Islet of Langerhans (tissue), 1 donor: ENCODE results near the gene YARS1.

Experiments used
- FAIRE-seq: peaks from one replicate; lab custom pipeline; 2011; peaks lifted over from hg19 to GRCh38; lab: Jason Lieb, UNC

The YARS1 gene

DNA sequence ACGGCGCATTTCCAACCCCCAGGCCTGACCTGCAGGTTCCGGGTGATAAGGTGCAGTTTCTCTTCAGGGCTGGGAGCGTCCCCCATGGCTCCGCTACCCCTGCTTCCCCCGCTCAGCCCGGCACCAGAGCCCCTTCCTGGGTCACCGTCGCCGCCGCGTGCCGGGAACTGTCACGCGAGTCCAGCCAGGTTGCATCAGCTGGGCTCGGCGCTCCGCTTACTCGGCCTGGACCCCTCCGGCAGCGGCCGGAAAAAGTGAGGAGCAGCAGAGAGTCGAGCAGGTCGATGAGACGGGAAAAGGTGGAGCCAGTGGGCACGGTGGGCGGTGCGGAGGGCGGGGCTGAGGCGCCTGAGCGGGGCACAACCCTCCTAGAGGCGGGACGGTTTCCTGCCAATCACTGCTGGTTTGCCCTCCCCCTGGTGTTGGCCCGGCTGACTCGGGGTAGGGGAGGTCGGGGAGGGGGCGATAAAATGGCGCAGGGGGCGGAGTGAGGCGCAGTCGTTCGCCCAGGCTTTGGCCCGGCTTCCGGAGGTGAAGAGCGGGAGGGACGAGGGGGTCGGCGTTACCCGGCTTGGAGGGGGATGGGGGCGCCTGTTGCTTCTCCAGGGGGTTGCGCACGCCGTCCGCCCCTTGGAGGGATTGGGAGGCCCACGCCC is at the start of gene YARS1, which contains the start of gene S100PBP:
Gene YARS1, minus strand, starts transcription at position 200 of the 656 bp plus-strand sequence. Its CDS starts 114 bp downstream, at position 86.
Gene S100PBP, plus strand, starts transcription at position 495 of the 656 bp plus-strand sequence. CDS start 8,447 bp downstream, outside the sequence.
- FAIRE-seq, result no peak

DNA sequence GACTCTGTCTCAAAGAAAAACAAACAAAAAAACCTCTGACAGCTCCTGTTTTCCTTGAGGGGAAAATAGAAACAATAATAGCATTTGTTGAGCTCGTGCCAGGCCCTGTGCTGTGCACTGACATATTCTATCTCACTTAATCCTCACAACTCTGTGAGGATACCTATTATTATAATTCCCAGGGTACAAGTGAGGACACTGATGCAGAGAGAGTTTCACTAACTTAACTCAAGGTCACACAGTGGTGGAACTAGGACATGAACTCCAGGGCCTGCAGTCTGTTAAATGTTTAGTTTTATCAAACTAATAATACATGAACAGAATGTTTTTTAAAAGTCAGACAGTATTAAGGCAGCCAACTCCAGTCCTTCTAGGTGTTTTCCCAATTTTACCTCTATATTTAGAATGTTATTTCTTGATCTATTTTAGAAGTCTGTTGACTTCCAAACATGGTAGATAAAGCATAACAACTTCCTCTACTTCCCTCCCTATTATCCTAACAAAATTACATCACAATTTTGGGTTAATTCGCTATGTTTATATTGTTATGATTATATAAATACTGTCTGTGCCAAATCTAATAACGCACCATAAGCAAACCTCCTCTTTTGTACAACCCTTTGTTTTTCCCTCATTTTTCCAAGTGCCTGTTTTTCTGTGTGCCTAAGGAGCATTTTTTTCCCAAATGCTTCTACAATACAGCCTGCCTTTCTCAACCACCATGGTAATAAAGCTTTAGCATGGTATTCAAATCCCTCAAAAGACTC is 48.7 kb upstream of the YARS1 start:
- FAIRE-seq, result no peak

DNA sequence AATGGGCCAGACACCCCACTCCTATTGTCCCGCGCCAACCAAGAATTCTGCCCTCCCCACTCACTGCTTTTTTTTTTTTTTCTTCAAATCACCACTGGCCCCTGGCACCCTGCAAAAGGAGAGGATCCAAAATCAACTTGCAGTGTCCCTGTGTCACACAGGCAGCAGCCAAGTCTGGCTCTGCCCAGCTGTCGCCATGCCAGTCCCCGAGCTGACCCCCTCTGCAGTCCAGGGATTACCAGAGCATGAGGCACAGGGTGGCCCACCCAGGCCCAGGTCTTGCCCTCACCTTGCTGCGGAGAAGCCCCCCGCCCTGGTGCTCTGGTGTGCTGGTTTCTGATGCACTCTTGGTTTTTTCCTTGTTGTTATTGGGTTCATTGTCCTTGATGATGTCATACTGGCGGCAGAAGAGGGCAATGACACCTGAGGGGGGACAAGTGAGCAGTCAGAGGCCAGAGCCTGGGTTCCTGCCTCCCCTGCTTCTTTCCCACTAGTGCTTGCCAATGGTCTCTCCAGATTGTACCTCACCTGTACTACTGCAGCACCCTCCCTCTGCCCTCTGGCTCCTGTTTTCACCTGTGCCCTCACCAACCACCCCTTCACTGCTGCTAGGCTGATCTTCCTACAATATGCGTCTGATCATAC is 47.3 kb upstream of the YARS1 start:
- FAIRE-seq, result no peak

DNA sequence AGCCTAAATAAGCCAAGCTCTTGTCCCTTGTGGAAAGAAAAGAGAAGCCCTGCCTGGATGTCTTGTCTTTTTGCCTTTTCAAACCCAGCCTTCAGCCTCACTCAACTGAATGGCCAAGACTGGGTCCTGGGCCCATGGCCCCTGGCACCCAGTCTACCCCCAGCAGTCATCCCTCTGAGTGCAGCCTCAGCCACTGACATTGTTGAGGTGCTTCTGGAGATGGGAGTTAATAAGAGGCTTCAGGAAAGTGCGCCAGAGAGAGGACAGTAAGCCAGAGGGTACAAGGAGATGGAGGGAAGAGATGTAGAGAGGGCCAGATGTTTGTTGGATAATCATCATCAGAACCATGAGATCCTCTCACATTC is 46.7 kb upstream of the YARS1 start:
- FAIRE-seq, result no peak

DNA sequence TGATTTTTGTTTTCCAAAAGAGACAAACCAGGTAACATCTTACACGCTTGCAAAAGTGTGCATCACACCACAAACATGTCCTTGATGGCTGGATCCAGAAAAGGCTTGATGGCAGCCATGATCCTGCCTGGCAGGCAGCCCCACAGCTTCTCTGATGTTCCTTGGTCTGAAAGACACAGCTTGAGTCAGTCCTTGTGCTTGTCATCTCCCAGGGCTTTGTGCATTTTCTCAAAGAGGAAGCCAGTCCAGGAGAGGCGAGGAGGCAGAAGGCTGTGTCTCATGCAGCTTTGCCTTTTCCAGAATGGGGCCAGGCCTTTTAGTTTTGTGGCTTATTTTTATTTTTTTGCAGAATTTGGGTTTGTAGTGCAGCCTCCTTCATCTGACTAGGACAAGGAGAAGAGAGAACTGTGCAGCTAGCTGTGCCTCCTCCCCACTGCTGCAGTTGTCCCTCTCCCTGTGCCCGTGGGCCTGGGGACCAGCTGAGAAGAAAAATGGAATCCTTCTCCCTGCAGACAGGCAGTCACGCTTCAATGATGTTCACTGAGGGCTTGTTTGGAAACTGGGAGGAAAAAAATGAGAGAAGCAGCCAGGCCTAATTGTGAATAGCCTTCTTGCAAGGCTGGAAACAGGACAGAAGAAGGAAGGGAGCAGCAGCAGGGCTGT is 46.2 kb upstream of the YARS1 start:
- FAIRE-seq, result no peak

DNA sequence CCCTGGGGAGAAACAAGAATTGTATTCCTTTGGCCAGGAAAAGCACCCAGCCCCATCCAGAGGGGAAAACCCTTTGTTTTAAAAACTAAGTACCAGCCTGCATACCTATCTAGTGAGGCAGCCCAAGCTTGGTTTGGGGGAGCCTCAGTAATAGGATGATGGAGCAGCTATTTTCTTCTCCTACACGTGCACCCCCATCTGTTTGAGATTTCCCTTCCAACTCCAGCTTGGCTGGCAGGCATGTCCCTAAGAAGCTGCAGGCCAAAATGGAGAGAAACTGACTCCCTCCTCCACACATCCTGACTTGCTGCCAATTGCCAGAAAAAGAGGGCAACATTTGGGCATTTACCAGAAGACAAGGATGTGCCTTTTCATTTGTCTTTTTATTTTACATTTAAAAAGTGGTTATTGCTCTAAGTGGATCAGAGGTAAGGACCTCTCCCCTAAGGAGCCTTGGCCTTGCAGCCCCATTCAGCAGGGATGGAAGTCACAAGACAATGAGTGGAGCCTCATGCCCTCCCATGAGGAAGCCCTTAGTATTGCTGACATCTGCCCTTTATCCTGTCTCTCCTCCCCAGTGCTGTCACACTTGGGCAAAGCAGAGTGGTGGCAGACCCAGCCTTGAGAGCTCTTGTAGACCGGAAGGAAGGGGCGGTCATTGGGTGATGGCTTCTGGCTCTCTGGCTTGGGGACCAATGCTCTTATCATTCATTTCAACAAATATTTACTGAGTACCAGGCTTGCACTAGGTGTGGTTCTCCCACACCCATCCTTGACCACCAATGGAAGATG is 44.9 kb upstream of the YARS1 start:
- no peak for FAIRE-seq

DNA sequence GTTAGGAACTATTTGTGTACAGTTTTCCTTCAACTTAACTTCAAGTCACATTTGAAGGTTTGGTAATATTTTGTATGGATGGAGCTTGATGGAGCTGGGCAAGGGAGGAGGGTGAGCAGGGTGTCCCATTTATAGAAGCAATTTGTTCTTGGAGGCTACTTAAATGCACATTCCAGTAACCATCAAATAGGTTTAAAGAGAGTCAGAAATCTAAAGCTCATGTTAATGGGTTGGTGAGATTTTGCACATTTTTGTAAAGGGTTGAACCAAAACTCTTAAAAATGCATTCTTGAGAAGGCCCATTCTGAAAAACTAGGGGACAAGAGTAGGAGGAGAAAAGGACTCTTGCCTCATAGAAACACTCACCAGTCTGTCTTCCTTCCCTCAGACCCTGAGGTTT is 43.4 kb upstream of the YARS1 start:
- FAIRE-seq, result no peak

DNA sequence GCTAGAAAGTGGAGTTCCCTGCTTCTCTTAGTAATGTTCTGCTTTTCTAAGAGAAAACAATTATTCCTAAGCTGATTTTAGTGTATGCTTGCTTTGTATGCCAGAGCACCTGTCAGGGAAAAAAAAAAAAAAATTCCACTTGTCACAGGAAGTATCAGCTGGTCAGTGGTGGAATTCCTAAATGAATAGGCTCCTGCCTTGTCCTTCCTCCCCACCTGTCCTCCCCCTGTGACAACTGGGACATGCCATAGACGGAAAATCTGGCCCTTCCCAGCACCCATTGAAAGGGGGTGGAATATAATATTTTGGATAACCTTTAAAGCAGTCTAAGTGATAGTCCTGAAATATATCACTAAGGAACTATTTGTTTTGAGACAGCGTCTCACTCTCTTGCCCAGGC is 42.8 kb upstream of the YARS1 start:
- no peak for FAIRE-seq

DNA sequence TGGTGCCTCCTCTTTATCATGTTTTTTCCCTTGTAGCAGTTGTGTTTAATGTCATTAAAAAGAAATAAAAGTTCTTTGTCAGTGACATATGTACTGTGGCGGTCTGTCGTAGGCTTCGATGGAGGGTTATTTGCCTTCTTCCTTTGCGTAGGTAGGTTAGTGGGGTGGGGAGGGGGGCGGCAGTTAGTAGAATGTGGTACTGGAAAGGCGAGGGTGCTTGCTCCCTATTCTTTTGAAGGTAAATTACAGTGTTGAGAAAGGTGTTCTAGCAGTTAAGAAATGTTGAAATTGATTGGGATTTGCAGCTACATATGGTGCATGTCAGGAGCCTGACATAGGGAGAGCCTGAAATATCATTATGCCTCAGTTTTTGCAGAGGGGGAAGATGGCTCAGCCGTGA is 41.6 kb upstream of the YARS1 start:
- no peak for FAIRE-seq

DNA sequence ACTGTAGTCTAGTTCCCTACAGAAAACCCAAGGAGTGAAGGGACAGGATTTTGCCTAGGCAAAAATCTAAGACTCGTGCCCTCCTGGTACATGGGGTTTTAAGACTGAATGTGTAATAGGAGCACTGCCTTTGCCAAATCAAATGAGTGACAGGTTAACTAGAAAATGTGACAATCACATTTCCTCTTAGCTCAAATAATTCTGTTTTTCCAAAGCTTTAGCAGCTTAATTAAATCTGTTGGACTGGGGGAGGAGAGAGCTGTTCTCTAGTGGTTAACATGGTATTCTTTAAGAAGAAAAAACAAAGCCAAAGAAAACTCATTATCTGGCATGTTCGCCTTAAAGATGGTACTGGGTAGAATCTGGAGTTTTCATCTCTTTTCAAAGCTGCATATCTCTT is 41.0 kb upstream of the YARS1 start:
- FAIRE-seq, result no peak

DNA sequence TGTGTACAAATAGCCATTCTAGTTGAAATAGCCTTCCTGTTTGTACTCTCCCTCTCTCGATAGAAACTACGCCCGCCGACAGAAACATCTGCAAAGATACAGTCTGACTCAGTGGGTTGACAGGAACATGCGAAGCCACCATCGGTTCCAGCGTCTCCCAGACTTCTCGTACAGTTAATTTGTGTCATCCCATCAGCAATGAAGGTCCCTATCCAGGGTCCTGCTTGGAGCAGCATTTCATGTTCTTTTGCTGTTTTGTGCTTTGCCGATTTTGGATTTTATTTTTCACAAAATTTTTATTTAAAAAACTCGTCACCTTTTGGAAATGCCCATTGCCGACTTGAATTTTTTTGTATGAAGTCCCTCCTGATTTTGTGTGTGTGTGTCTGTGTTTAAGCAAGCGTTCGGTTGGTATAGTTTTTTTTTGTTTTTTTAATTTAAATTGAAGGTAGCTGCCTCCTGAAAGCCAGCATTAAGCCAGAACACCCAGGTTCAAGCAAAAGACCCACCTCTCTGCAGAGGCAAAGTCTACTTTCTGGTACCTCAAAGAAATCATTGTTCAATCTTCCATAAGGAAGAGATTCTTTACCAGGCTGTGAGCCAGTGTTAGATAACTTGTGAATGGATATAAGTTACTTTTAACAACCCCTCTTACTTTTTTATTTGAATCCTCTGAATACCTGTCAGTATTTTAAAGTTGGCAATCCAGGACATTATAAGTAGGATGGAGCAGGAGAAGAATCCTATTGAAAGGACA is 38.9 kb upstream of the YARS1 start:
- FAIRE-seq, result no peak

DNA sequence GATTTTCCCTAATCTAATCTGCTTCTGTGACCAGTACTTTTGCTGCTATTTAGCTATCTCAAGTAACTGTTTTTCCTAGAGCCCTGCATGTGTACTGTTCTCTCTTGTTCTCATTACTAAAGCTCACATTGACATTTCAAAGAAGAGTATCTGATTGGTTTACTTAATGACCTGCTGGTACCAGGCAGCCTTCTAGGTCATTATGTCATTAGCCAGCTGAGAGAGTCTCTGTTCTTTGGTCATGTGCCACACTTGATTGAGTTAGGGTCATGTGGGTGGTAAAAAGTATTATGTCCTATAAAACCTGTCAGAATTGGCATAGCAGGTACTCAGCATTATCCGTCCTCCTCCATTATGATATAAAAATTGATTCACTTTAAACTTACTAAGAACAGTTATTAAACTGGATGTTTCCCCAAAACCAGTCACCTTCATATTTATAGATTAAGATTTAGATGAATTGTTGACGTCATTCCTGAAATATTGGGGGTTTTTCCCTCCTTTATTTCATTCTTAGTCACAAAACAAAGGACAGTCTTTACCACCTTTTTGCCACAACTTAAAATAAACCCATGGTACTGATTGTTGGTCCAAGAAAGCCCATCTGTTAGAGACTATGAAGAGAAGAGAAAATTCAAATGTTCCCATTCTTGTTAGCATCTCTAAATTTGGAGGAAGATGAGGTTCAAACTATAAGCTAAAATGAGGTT is 31.4 kb upstream of the YARS1 start:
- FAIRE-seq, result peak; percentile 73

DNA sequence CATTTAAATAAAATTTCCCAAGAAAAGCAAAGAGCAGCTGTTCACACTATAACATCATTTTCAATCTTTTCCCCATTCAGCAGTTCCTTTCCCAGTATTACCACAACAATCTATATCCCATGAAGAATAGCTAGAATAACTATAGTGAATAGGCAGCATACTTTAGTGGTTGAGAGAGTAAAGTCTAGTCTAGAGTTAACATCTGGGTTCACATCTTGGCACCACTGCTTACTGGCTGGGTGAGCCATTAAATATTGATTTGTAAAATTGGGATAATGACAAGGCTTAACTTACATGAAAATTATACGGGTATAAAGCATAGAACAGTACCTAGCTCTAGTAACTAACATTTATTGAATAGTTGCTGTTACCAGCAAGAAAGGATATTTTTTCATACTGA is 14.7 kb upstream of the YARS1 start:
- FAIRE-seq, result no peak

DNA sequence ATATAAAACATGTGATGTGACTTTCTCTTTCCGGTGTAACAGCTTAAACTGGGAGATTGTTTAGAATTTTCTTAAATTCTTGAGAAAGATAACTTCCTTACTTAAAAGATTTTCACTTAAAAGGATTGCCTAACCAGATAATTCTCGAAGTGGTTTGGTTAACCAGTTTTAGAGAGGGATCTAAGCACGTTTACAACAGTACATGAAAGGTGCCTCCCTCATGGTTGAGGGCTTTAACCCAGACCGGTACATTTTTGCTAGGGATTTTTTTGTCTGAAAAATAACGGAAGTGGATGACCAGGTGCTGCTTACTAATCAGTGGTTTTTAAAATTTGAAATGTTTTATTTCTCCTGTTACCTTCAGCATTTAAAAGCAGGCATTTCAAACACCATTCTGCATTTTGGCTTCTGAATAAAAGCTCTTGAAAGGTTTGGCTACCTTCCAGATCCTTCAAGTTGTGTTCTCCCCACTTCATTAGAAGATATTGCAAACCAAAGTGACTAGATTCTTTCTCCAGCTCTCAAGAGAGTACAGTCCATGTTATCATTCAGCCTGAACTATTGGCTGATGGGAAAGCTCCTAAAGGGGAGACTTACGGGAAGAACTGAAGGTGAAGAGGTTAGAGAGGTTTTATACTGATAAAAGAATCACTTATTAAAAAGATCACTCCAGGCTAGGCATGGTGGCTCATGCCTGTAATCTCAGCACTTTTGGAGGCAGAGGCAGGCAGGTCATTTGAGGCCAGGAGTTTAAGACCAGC is 13.1 kb upstream of the YARS1 start:
- no peak for FAIRE-seq

DNA sequence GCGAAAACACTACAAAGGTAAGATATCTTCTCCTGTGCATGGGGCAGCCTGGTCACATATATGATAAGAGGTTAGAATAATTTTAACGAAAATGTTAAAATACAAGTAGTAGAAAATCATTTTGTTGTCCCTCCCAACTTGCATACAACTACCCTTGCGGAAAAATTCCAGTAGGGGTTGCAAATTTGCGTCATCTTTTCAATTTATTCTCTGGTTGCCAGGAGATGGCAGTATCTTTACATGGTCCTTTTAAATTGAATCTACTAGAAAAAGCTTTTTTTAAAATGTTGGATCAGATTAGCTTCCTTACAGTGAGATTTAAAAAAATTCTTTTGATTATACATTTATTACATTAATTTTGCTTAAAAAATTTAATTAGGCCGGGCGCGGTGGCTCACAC is 11.2 kb upstream of the YARS1 start:
- peak; percentile 72 for FAIRE-seq

DNA sequence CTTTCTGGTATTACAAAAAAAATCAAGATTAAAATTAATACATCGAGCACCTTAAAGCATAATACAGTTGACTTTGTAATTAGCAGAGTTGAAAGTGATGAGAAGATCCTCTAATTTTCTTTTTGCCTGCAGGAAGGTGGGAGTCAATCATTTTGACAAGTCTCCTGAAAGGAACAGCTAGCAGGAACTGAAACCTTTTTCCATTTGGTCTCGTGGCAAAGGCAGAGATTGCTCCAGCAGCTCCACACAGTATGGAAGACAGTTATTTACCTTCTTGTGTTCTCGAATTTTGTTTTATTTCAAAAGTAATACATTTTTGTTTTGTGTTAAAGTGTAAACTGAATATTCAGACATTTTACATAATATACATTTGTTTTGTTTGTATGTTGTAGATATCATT is 8.0 kb upstream of the YARS1 start:
- FAIRE-seq, result no peak

DNA sequence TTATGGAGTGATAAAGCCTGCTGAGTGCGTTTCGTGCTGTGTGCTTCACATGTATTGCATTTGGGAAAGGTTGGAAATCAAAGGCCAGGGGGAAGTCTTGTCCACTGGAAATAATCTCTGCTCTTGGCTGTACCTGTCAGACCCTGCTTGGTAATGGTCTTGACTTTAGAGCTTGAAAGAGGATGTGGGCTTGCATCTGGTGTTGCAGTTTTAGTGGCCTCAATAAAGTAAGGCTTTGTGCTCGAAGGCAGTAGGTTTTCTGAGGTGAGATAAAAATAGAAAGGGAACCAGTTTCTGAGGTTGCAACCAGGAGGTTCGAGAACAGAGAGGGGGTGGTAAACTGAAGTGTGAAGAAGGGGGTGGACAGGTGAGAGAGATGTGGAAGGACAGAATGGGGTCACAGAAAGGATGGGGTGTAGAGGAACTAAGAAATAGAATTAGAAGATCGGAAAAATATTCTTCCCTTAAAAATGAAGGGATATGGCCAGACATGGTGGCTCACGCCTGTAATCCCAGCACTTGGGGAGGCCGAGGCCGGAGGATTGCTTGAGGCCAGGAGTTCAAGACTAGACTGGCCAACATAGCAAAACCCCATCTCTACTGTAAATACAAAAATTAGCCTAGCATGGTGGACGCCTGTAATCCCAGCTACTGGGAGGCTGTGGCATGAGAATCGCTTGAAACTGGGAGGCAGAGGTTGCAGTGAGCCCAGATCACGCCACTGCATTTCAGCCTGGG is 1.8 kb upstream of the YARS1 start:
- FAIRE-seq, result no peak

DNA sequence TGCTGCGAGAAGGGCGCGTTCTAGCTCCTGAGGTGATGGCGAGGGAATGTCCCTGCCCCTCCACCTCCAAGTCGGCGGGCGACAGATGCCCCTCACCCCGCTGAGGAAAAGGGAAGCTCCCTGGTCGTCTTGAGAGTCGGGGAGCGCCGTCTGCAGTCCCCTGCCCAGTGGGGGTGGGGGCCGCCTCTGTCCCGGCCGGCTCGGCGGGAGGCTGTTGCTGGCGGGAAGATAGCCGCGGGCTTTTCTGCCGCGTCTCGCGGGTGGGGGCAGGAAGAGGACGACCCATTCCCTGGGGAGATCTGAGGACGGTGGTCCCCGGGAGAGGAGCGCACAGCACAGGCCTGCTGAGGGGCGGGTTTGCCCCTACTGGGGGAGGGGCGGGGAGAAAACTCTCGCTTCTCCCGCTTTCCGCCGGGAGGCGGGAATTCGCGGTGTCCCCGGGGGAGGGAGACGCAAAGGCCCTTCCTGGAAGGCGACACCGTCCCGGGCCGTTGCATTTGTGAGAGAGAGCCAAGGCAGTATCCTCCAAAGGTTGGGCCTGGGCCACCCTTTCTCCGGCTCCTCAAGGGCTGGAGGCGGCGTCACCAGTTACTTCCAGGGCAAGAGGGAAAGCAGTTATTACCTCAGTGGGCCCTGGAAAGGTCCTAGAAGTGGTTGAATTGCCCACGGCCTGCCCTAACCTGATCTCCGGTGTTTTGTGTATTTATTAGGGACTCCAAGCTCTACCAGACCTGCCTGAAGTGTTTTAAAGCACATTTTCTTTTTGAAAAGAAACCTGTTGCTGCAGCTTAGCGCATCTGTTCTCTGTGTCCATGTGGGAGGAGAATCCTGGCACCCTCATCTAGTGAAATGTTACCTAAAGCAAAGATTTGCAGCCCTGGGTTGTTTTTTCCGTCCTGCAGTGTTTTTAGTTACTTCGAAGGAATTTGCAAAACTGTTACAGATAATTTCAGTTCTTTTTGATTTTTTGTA is 943 bp upstream of the YARS1 start:
- FAIRE-seq, result no peak
